ENCODE measurements around the gene FBXO30.

FBXO30 gene

DNA sequence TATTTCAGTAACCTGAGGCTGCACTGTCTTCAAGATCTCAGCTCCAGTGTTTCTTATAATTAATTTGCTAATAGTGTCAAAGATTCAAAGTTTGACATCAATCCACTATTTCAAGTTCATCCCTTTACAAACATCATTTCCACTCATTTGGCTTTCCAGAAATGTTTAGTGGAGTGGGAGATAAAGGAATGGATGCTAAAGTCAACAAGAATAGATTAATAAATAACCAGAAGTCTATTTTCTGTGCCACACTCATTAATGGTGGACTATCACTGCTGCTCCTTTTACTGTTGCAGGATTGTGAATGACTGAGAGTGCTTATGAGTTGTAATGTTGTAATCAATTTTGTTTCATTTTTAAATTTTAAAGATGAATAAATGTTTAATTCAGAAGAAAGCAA lies 50.9 kb downstream of the FBXO30 start:
- no peak overlapping the region for H3K4me3 ChIP-seq (ENCODE audit: insufficient read depth, low read length, poor library complexity, severe bottlenecking)
- TF ChIP-seq EZH2phosphoT487 (conservative IDR thresholded peaks at IDR 0.05; ENCODE audit: low read length) (no peak), CTCF (IDR thresholded peaks at IDR 0.05; ENCODE audit: insufficient read depth, low read length, poor library complexity, severe bottlenecking) (no peak)
- no peaks in the 10 kb centered on the region for H3K36me3 ChIP-seq (ENCODE audit: low read length)
- no peaks in the 10 kb centered on the region for H4K20me1 ChIP-seq (ENCODE audit: low read depth, low read length)
- no peak overlapping the region for H3K9ac ChIP-seq (ENCODE audit: low read length)
- no peak overlapping the region for H3K27ac ChIP-seq (ENCODE audit: low read depth, low read length)
- no peak overlapping the region for H2AFZ ChIP-seq (ENCODE audit: low read depth, low read length, severe bottlenecking)
- H3K9me3 ChIP-seq (ENCODE audit: insufficient read depth, low read length), result no peaks in the 10 kb centered on the region
- no peaks in the 10 kb centered on the region for H3K27me3 ChIP-seq (ENCODE audit: low read length)
- no peaks in the 10 kb centered on the region for H3F3A ChIP-seq (ENCODE audit: insufficient read depth)
- H3K79me2 ChIP-seq (ENCODE audit: insufficient read depth, low read length), result no peaks in the 10 kb centered on the region
- H3K9me2 ChIP-seq (replicated peaks; ENCODE audit: insufficient read depth, low read length), result no peaks in the 10 kb centered on the region
- no peak overlapping the region for H3K4me2 ChIP-seq (ENCODE audit: low read depth, low read length, poor library complexity, severe bottlenecking)

DNA sequence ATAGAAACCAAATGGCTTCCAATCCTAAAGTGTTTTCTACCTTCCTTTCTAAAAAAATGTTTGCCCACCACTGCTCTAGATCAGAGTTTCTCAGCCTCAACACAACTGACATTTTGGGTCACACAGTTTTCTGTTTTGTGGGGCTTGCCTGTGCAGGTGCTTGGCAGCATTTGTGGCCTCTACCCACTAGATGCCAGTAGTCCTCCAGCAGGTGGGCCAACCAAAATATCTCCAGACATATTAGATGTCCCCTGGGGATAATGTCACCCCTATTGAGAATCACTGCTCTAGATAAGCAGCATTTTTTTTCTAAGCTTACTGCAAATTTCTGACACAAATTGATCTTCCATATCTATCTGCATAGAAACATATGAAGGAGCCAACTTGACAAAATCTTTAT lies 53.0 kb downstream of the FBXO30 start:
- Histone ChIP-seq H3F3A (ENCODE audit: insufficient read depth) (no peaks in the 10 kb centered on the region), H3K27me3 (ENCODE audit: low read length) (no peaks in the 10 kb centered on the region), H4K20me1 (ENCODE audit: low read depth, low read length) (no peaks in the 10 kb centered on the region), H3K4me2 (ENCODE audit: low read depth, low read length, poor library complexity, severe bottlenecking) (no peak overlapping the region), H3K9ac (ENCODE audit: low read length) (no peak overlapping the region), H3K9me2 (replicated peaks; ENCODE audit: insufficient read depth, low read length) (no peaks in the 10 kb centered on the region), H3K4me3 (ENCODE audit: insufficient read depth, low read length, poor library complexity, severe bottlenecking) (no peak overlapping the region), H3K27ac (ENCODE audit: low read depth, low read length) (no peak overlapping the region), H3K36me3 (ENCODE audit: low read length) (no peaks in the 10 kb centered on the region), H2AFZ (ENCODE audit: low read depth, low read length, severe bottlenecking) (peak overlapping the region; percentile 23), H3K9me3 (ENCODE audit: insufficient read depth, low read length) (no peaks in the 10 kb centered on the region), H3K79me2 (ENCODE audit: insufficient read depth, low read length) (no peaks in the 10 kb centered on the region)
- TF ChIP-seq EZH2phosphoT487 (conservative IDR thresholded peaks at IDR 0.05; ENCODE audit: low read length), result no peak
- TF ChIP-seq CTCF (IDR thresholded peaks at IDR 0.05; ENCODE audit: insufficient read depth, low read length, poor library complexity, severe bottlenecking), result peak; percentile 84

DNA sequence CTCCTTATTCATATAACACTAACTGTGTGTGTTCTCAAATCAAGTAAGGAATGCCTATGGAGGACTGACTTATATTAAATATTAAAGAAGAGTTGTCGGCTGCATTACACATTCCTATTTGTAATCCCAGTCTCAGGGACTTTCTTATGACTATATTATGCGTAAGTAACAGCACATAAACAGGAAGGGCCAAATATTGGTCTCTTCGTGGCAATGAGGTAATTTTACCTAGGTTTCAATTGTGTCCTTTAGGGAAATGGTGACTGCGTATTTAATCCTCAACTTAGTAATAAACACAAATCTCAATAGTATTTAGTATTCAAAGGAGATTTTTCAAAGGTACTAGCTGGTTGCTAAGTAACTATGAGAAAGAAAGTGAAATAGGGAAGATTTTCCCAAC lies 56.5 kb downstream of the FBXO30 start:
- no peak overlapping the region for H2AFZ ChIP-seq (ENCODE audit: low read depth, low read length, severe bottlenecking)
- no peaks in the 10 kb centered on the region for H3K27me3 ChIP-seq (ENCODE audit: low read length)
- H3K79me2 ChIP-seq (ENCODE audit: insufficient read depth, low read length), result no peaks in the 10 kb centered on the region
- no peaks in the 10 kb centered on the region for H4K20me1 ChIP-seq (ENCODE audit: low read depth, low read length)
- TF ChIP-seq CTCF (IDR thresholded peaks at IDR 0.05; ENCODE audit: insufficient read depth, low read length, poor library complexity, severe bottlenecking) (no peak), EZH2phosphoT487 (conservative IDR thresholded peaks at IDR 0.05; ENCODE audit: low read length) (no peak)
- no peak overlapping the region for H3K27ac ChIP-seq (ENCODE audit: low read depth, low read length)
- H3K36me3 ChIP-seq (ENCODE audit: low read length), result no peaks in the 10 kb centered on the region
- no peak overlapping the region for H3K4me2 ChIP-seq (ENCODE audit: low read depth, low read length, poor library complexity, severe bottlenecking)
- no peak overlapping the region for H3K9ac ChIP-seq (ENCODE audit: low read length)
- H3F3A ChIP-seq (ENCODE audit: insufficient read depth), result no peaks in the 10 kb centered on the region
- no peaks in the 10 kb centered on the region for H3K9me2 ChIP-seq (replicated peaks; ENCODE audit: insufficient read depth, low read length)
- H3K9me3 ChIP-seq (ENCODE audit: insufficient read depth, low read length), result no peaks in the 10 kb centered on the region
- no peak overlapping the region for H3K4me3 ChIP-seq (ENCODE audit: insufficient read depth, low read length, poor library complexity, severe bottlenecking)
